SJCRH30 (cell line): ENCODE measurements around the gene CUX1. TPM values are rescaled to one million over a fixed set of nuclear protein-coding genes. Genes with fewer than 3 reads are reported as not detected.

Experiments used
- DNase-seq, 2 experiments: peaks; one replicate each; pipeline ENCODE4 v3.0.0-alpha.2; 2015 to 2020
- H3K27ac ChIP-seq: fragments of 250-450 bp; sonication (Bioruptor Pico); 2 replicates; pipeline ENCODE4 v1.5.1; 2020; ENCODE audit warnings: mild to moderate bottlenecking, moderate library complexity
- H3K27me3 ChIP-seq: fragments of 250-450 bp; sonication (Bioruptor Pico); 2 replicates; pipeline ENCODE4 v1.5.1; 2020; ENCODE audit warnings: mild to moderate bottlenecking, moderate library complexity
- H3K36me3 ChIP-seq: fragments of 250-450 bp; sonication (Bioruptor Pico); 2 replicates; pipeline ENCODE4 v1.5.1; 2020; ENCODE audit warnings: mild to moderate bottlenecking, moderate library complexity
- H3K4me1 ChIP-seq: fragments of 250-450 bp; sonication (Bioruptor Pico); 2 replicates; pipeline ENCODE4 v1.5.1; 2020; ENCODE audit warnings: mild to moderate bottlenecking, moderate library complexity
- H3K4me3 ChIP-seq: fragments of 250-450 bp; sonication (Bioruptor Pico); 2 replicates; pipeline ENCODE4 v1.5.1; 2020; ENCODE audit warnings: mild to moderate bottlenecking, moderate library complexity
- H3K9me3 ChIP-seq: fragments of 250-450 bp; sonication (Bioruptor Pico); replicated peaks from 2 replicates; pipeline ENCODE4 v1.5.1; 2020; ENCODE audit warnings: mild to moderate bottlenecking, moderate library complexity
- total RNA-seq: library from RNA; depleted of rRNA; stranded (reverse); fragments of >200 nt; shearing (Covaris generic); gene quantifications from 2 replicates; pipeline ENCODE4 v1.2.3, GENCODE V29; 2014

CUX1 gene
- total RNA-seq, 1 experiment from 2014 or later, result 29.1 TPM

DNA sequence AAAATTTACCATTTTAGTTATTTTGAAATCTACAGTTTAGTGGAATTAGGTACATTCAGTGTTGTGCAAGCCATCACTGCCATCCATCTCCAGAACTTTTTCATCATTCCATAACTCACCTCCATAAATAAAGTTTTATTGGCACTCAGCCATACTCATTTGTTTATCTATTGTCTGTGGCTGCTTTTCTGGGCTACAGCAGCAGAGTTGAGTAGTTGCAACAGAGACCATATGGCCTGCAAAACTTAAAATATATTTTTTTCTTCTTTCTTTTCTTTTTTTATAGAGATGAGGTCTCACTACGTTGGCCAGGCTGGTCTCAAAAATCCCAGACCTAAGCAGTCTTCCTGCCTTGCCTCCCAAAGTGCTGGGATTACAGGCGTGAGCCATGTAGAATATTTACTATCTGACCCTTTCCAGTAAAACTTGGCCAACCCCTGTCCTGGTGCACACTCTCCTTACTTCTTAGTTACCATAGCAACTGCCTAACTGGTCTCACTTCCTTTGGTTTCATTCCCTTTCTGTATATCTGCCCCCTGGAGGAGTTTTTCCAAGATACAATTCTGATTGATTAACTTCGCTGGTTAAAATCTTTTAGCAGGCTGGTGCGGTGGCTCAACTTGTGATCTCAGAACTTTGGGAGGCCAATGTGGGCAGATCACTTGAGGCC is 133.2 kb downstream of the CUX1 start:
- H3K4me1 ChIP-seq, result no peaks in the 10 kb centered on the region
- no peak overlapping the region for H3K27ac ChIP-seq
- no peaks in the 10 kb centered on the region for H3K27me3 ChIP-seq
- no peak overlapping the region for H3K4me3 ChIP-seq
- no peak for DNase-seq
- H3K36me3 ChIP-seq, result no peaks in the 10 kb centered on the region
- H3K9me3 ChIP-seq, result no peaks in the 10 kb centered on the region

DNA sequence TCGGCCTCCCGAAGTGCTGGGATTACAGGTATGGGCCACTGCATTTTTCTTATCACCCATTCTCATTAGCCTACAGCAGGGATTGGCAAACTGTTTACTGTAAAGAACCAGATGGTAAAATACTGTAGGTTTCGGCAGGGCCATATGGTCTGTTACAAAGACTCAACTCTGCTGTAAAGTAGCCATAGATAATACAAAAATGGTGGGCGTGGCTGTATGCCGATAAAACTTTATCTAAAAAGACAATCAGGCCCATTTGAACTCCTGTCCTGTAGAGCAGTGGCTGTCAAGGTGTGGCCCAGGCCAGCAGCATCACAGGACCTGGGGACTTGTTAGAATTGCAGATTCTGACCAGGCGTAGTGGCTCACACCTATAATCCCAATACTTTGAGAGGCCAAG is 134.3 kb downstream of the CUX1 start:
- Histone ChIP-seq H3K9me3 (no peaks in the 10 kb centered on the region), H3K4me1 (no peaks in the 10 kb centered on the region), H3K36me3 (no peaks in the 10 kb centered on the region), H3K4me3 (no peak overlapping the region), H3K27ac (no peak overlapping the region), H3K27me3 (no peaks in the 10 kb centered on the region)
- DNase-seq, result no peak

DNA sequence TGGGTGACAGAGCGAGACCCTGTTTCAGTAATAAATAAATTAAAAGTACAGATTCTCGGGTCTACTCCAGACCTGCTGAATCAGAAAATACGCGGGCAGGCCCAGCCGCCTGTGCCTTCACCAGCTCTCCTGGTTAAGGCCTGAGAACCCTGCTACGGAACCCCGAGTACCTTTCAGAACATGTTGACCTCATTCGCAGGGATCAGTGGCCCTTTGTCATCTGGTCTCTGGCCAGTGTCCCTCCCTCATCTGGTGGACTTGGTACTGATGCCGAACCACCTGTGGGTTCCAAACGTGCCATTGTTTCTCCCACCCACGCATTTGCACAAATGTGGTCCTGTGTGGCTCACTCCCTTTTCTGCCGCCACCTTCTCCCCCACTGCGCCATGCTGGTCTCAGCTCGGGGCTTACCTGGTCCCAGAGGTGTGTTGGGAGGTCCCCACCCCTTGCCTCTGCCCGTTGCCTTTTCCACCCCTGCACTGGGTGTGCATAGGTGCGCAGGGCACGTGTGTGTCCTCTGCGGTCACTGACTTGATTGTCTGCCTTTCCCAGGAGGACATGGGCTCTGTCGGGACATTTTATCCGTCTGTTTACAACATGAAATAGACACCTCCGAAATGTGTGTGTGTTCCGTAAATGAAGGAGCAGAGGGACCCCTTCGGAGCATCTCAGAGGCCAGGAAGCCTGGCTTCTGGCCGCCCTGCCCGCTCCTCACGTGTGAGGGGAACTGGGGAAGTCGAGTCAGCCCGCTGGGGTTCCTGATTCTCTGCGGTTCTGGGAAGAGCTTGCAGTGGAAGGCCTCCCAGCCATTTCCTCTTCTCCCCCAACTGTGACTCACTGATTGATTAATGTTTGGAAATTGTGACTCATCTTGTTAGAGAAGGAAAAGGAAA is 135.2 kb downstream of the CUX1 start:
- no peaks in the 10 kb centered on the region for H3K4me1 ChIP-seq
- no peak overlapping the region for H3K4me3 ChIP-seq
- H3K27ac ChIP-seq, result no peak overlapping the region
- DNase-seq, result no peak
- H3K9me3 ChIP-seq, result no peaks in the 10 kb centered on the region
- H3K27me3 ChIP-seq, result no peaks in the 10 kb centered on the region
- no peaks in the 10 kb centered on the region for H3K36me3 ChIP-seq

DNA sequence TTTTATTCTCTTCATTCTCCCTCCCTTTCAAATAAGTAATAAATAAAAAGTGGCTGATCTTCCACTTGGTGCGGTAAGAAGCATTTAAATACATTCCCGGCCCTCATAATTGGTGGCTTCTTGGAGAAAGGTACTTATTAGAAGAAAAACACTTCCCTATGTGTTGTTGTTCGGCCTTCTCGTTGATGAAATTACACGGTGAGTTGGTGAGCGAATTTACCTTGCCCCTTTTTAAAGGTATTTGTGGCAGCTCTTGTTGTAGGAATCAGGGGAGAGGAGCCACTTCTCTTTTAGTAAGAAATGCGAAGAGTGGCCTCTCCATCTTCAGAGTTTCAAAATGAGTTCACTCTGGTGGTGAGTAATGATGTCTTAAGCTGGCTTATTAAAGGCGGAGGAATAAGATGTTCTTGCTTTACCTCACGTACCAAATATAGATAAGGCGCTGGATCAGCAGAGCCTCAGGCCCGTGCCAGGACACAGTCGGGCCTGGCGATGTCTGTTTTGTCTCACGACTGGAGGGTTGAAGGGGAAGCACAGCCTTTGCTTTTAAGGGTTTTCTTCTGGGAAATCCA is 135.9 kb downstream of the CUX1 start:
- Histone ChIP-seq H3K4me3 (no peak overlapping the region), H3K27me3 (no peaks in the 10 kb centered on the region), H3K4me1 (no peaks in the 10 kb centered on the region), H3K27ac (no peak overlapping the region), H3K9me3 (no peaks in the 10 kb centered on the region), H3K36me3 (no peaks in the 10 kb centered on the region)
- no peak for DNase-seq

DNA sequence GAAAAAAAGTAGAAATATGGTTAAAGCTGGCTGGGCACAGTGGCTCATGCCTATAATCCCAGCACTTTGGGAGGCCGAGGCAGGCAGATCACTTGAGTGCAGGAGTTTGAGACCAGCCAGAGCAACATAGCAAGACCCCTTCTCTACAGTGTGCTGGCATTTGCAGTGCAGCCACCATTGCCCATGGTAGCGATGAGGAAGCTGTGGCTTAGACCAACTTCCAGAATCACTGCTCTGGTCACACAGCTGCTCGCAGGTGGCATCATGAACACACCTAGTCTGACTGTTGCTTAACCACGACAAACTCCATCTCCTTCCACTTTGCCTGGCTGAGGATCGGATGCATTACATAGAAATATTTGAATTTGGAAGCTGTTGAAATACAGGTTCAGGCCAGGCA is 137.1 kb downstream of the CUX1 start:
- H3K27ac ChIP-seq, result no peak overlapping the region
- no peak for DNase-seq
- no peak overlapping the region for H3K4me3 ChIP-seq
- H3K36me3 ChIP-seq, result no peaks in the 10 kb centered on the region
- H3K4me1 ChIP-seq, result no peaks in the 10 kb centered on the region
- no peaks in the 10 kb centered on the region for H3K9me3 ChIP-seq
- H3K27me3 ChIP-seq, result no peaks in the 10 kb centered on the region

DNA sequence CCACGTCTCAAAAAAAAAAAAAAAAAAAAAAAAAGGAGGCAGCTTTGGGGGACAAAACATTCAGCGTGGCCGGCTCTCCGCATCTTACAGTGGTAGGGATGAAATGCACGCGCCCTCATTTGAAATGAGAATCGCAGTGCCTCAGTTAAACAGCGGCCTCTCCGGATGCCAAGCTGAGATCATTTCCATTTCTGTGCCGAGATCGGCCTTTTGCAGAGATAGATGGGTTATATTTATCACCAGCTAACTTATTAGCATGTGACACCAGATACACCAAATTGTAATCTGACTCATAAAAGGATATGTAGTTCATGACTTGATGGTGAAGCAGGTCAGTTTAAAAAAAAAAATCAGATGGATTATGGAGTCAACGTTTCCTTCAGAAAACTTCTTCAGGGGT is 138.7 kb downstream of the CUX1 start:
- Histone ChIP-seq H3K9me3 (no peaks in the 10 kb centered on the region), H3K27me3 (no peaks in the 10 kb centered on the region), H3K27ac (no peak overlapping the region), H3K4me1 (no peaks in the 10 kb centered on the region), H3K4me3 (no peak overlapping the region), H3K36me3 (no peaks in the 10 kb centered on the region)
- DNase-seq, result no peak

DNA sequence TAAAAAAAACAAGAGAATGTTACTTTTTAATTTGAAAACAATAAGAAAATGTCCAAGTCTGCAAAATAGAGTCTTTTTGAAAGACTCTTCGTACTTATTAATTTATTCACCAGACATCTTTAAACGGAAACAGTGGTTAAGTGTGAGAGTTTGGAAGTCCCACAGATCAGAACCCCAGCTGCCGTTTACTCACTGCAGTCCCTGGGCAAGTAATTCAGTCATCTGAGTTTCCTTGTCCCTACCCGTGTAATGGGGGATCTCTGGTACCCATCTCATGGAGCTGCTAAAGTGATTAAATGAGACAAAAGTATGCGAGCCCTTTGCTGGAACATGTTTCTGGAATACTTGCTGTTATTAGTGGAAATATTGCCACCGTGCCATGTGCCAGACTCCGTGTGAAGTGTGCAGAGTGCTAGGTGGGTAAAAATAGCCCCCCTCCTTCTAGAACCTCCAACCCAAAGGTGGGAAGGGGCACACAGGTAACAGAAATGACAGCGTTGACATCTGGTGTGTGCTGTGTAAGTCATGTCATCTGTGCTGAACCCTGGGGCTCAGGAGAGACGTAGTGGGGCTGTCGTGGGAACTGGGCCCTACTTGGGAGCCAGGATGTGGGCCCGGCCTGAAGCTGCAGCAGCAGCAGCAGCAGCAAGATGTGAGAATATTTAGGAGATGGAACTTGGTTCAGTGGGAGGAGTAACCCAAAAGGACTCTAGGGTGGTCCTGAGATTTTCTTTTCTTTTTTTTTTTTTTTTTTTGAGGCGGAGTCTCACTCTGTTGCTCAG is 140.5 kb downstream of the CUX1 start:
- H3K4me1 ChIP-seq, result no peaks in the 10 kb centered on the region
- H3K4me3 ChIP-seq, result no peak overlapping the region
- no peak overlapping the region for H3K27ac ChIP-seq
- no peaks in the 10 kb centered on the region for H3K9me3 ChIP-seq
- H3K36me3 ChIP-seq, result no peaks in the 10 kb centered on the region
- no peak for DNase-seq
- H3K27me3 ChIP-seq, result no peaks in the 10 kb centered on the region

DNA sequence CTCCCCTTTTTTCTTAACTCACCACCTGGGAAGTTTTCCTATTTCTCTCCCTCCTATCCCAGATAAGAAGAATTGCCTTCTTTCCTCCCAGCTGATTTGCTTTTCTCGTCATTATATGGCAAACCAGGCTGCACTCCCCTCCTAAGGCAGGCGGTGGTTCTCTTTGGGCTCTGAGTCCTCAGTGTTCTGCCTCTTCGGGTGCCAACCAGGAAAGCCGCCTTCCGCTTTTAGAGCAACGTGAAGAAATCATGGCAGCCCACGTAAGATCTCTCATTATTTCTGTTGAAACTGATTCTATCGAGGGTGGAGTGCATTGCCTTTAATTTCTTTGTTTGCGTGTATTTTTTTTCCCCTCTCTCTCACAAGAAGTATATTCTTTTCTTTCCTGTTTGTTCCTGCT is 141.9 kb downstream of the CUX1 start:
- no peaks in the 10 kb centered on the region for H3K4me1 ChIP-seq
- no peaks in the 10 kb centered on the region for H3K9me3 ChIP-seq
- DNase-seq, result no peak
- no peak overlapping the region for H3K27ac ChIP-seq
- H3K4me3 ChIP-seq, result no peak overlapping the region
- H3K27me3 ChIP-seq, result no peaks in the 10 kb centered on the region
- H3K36me3 ChIP-seq, result no peaks in the 10 kb centered on the region

DNA sequence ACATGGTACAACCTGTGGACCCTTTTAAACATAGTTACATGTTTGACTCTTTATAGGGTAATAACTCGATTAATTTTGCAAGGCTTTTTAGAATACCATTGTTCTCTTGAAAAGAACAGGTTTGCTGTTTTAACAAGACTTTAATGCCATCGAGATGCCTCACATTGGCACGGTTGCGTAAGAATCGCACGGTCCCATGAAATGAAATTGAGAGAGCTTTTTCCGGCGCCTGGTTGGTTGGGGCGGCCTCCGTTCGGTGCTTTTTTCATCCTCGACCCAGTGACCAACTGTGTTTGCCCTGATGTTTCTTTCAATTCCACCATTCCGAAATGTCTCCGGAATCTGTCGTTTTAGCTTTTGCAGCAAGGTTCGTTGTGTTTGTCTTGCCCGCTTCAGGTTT is 142.4 kb downstream of the CUX1 start:
- no peak overlapping the region for H3K4me3 ChIP-seq
- no peaks in the 10 kb centered on the region for H3K9me3 ChIP-seq
- no peaks in the 10 kb centered on the region for H3K4me1 ChIP-seq
- no peaks in the 10 kb centered on the region for H3K27me3 ChIP-seq
- no peak for DNase-seq
- H3K36me3 ChIP-seq, result no peaks in the 10 kb centered on the region
- H3K27ac ChIP-seq, result no peak overlapping the region

DNA sequence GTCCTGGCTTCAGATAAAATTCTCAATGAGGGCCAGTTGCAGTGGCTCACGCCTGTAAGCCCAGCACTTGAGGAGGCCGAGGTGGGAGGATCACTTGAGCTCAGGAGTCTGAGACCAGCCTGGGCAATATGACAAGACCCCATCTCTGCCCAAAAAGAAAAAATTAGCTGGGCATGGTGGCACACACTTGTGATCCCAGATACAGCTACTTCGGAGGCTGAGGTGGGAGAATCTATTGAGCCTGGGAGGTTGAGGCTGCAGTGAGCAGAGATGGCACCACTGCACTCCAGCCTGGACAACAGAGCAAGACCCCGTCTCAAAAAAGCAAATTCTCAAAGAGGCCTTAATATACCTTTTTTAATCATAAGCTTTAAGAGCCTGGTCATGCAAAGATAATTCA is 142.9 kb downstream of the CUX1 start:
- H3K4me1 ChIP-seq, result no peaks in the 10 kb centered on the region
- no peak for DNase-seq
- no peaks in the 10 kb centered on the region for H3K9me3 ChIP-seq
- no peak overlapping the region for H3K4me3 ChIP-seq
- no peaks in the 10 kb centered on the region for H3K27me3 ChIP-seq
- no peaks in the 10 kb centered on the region for H3K36me3 ChIP-seq
- no peak overlapping the region for H3K27ac ChIP-seq

DNA sequence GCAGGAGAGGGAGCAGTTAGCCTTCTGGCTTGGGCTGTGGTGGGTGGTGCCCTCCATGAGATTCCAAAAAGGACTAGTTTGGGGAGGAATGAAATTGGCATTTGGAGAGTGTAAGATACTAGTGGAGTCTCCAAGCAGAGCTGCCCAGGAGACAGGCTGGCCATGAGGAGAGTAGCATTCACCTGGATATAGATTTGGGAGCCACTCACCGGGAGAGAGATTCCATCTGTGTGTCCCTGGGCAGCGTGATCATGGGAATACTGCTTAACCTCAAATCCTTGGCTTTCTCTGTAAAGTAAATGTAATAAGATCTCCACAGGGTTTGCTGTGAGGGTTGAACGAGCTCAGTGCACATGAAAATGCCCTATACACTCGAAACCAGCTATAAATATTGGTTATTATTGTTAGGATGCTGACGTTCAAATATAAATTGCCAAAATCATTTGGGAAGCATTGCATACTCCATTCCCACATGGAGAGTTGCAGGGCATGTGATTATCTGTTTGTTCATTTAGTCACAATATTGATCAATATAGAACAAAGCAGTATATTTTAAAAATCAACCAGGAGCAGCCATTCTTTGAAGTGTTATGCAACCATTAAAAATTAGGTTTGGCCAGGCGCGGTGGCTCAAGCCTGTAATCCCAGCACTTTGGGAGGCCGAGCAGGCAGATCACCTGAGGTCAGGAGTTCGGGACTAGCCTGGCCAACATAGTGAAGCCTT is 143.7 kb downstream of the CUX1 start:
- Histone ChIP-seq H3K4me3 (no peak overlapping the region), H3K9me3 (no peaks in the 10 kb centered on the region), H3K27ac (no peak overlapping the region), H3K4me1 (no peaks in the 10 kb centered on the region), H3K36me3 (no peaks in the 10 kb centered on the region), H3K27me3 (no peaks in the 10 kb centered on the region)
- no peak for DNase-seq

DNA sequence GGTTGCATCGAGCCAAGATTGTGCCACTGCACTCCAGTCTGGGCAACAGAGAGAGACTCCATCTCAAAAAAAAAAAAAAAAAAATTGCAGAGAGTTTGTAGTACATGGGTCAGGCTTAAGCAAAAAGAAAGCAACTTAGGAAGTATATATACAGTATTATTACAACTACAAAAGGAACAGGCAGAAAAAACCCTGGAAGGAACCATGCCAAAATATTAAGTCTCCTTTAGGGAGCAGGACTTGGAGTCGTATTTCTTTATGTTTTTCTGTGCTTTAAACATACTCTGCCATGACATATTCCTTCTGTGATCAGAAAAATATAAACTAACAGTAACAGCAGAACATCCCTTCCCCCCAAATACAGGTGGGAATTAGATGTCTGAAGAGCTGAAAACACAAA is 144.4 kb downstream of the CUX1 start:
- Histone ChIP-seq H3K36me3 (no peaks in the 10 kb centered on the region), H3K27me3 (no peaks in the 10 kb centered on the region), H3K4me3 (no peak overlapping the region), H3K9me3 (no peaks in the 10 kb centered on the region), H3K4me1 (no peaks in the 10 kb centered on the region), H3K27ac (no peak overlapping the region)
- DNase-seq, result no peak

DNA sequence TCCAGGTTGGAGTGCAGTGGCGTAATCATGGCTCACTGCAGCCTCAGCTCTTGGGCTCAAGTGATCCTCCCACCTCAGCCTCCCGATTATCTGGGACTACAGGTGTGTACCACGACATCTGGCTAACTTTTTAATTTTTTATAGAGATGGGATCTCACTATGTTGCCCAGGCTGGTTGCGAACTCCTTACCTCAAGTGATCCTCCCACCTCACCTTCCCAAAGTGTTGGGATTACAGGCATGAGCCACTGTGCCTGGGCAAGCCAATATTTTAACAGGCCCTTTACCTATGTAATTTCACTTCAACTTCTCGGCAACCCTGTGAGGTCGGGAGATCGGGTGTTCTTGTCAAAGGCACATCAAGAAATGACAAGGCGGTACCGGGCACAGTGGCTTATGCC is 146.3 kb downstream of the CUX1 start:
- Histone ChIP-seq H3K4me1 (no peaks in the 10 kb centered on the region), H3K27ac (no peak overlapping the region), H3K4me3 (no peak overlapping the region), H3K9me3 (no peaks in the 10 kb centered on the region), H3K36me3 (no peaks in the 10 kb centered on the region), H3K27me3 (no peaks in the 10 kb centered on the region)
- no peak for DNase-seq

DNA sequence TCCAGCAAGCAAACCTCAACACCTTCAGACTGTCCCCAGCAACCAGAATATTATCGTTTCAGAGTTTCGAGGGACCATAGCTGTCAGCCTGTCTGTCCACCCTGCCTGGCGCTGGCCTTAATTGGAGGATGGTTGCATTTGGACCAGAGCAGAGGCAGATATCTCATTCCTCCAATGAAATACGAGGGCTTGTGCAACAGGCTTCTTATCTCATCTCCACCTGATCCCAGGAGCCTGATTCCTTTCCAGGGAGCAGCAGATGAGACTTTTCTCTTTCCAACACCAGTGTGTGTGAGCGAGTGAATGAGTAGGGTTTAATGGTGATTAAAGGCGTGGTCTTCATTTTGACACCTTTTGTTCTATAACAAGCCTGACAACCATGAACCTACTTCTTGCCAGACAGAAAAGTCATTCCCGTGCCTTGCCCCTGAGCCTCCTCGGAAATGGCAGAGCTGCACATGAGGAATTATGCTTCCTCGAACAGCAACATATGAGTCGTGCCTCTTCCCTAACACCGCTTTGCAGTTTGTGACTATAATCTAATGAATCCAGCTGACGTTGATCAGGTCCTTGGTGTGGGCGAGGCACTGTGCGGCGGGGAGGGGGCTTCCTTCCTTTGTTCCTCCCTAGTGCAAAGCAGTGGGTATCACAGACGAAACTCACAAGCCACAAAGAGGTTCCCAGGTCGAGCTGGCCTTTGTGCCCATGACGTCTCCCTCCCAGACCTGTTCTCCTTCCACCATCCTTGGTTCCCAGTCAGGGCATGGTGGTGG is 147.4 kb downstream of the CUX1 start:
- no peaks in the 10 kb centered on the region for H3K27me3 ChIP-seq
- H3K27ac ChIP-seq, result no peak overlapping the region
- H3K36me3 ChIP-seq, result no peaks in the 10 kb centered on the region

More for the DNA sequence above, 147.4 kb downstream of the CUX1 start:
- H3K9me3 ChIP-seq, result no peaks in the 10 kb centered on the region
- no peak for DNase-seq
- no peak overlapping the region for H3K4me3 ChIP-seq
- H3K4me1 ChIP-seq, result no peaks in the 10 kb centered on the region
